Mucosa of stomach (tissue), 1 donor: Measurements from ENCODE around the gene CFAP99.

Source experiments
- H3K27me3 ChIP-seq: one replicate; pipeline ENCODE4 v1.7.0; 2013; ENCODE audit warnings: mild to moderate bottlenecking, low read length; ENCODE audit not compliant: control insufficient read depth, insufficient read depth
- H3K36me3 ChIP-seq: one replicate; pipeline ENCODE4 v1.7.0; 2013; ENCODE audit warnings: low read length; ENCODE audit not compliant: control insufficient read depth, insufficient read depth
- H3K4me1 ChIP-seq: one replicate; pipeline ENCODE4 v1.7.0; 2013; ENCODE audit warnings: mild to moderate bottlenecking, low read length; ENCODE audit not compliant: control insufficient read depth, insufficient read depth
- H3K4me3 ChIP-seq: one replicate; pipeline ENCODE4 v1.7.0; 2013; ENCODE audit warnings: low read length
- H3K9ac ChIP-seq: one replicate; pipeline ENCODE4 v1.7.0; 2013; ENCODE audit warnings: mild to moderate bottlenecking, low read length, moderate library complexity
- H3K9me3 ChIP-seq: one replicate; pipeline ENCODE4 v1.7.0; 2013; ENCODE audit warnings: mild to moderate bottlenecking, low read length, moderate library complexity; ENCODE audit not compliant: control insufficient read depth
- donor health status: Pancreatic carcinoma.

CFAP99 gene

GRCh38 chr4:2449511-2450392, 31.0 kb downstream of the CFAP99 start:
- H3K4me3 ChIP-seq: no peak overlapping the region
- no peaks in the 10 kb centered on the region for H3K4me1 ChIP-seq
- H3K9ac ChIP-seq: no peak overlapping the region
- H3K27me3 ChIP-seq: no peaks in the 10 kb centered on the region
- H3K9me3 ChIP-seq: no peaks in the 10 kb centered on the region
- H3K36me3 ChIP-seq: no peaks in the 10 kb centered on the region

DNA sequence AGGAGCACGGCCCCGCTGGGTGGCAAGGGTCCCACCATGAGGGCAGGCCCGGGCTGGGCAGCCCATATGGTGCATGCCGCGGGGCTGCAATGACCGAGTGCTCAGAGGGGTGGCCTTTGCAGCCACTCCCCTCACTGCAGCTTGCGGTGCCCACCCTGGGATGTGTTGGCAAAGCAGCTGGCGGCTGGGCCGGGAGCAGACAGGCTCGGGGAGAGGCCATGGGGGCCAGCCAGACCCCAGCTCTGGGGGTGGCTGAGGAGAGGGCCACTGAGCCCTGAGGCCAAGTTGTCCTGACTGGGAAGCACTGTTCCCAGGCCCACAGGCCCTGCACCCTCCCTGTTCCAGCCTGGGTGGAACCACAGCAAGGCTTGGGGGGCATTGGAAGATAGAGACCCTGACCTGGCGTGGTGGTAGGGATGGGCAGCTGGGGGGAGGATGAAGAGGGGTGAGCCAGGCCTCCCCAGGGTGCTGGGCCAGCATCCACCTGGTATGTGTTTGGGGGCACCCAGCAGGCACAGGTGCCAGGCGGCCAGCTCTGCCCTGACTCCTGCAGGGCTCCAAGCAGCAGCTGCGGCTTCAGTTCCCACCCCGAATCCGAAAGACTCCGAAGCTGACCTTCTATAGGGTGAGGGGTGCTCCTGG, 31.8 kb downstream of the CFAP99 start:
- Histone ChIP-seq H3K9me3 (no peaks in the 10 kb centered on the region), H3K27me3 (no peaks in the 10 kb centered on the region), H3K36me3 (no peaks in the 10 kb centered on the region), H3K9ac (no peak overlapping the region), H3K4me3 (no peak overlapping the region), H3K4me1 (no peaks in the 10 kb centered on the region)

- Histone ChIP-seq H3K9ac (no peak overlapping the region), H3K36me3 (no peaks in the 10 kb centered on the region), H3K27me3 (no peaks in the 10 kb centered on the region), H3K4me3 (no peak overlapping the region), H3K9me3 (no peaks in the 10 kb centered on the region), H3K4me1 (no peaks in the 10 kb centered on the region)
Observed at GRCh38 chr4:2451036-2451520, 32.3 kb downstream of the CFAP99 start.

DNA sequence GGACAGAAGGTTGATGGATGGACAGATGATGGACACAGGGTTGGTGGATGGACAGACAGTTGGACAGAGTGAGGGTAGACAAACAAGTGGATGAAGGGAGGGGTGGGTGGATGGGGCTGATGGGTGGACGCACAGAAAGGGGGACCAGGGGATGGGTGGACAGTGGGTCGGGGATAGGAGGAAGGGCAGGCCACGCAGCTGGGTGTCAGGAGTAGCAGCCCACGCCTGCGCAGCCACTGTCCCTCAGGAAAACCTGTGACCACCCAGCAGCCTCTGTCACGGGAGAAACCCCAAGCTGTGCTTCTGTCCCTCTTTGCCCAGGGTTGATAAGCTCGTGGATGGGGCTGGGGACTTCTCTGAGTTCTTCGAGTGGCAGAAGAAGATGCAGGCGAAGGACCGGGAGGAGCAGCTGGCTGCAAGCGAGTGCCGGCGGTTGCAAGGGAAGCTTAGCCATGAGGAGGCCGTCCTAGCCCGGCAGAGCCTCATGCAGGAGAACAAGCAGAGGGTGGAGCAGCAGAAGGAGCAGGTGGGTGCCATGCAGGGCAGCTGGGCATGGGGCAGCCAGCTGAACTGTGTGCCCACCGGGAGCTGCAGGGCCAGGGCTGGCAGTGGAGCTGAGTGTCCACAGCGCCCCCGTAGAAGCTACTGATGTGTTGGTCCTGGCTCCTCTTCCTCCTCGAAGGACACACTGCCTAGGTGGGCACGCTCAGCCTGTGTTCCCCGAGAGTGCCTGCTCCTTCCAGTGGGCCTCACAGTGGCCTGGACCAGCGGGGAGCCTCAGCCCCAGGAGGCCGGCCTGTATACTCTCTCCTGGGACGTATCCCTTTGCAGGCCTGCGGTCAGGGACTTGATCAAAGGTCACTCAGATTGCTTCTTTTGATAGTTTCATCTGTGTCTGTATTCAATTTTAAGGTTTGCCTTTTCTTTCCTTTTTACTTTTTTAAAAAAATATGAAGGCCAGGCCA, 33.3 kb downstream of the CFAP99 start:
- no peaks in the 10 kb centered on the region for H3K4me1 ChIP-seq
- H3K9me3 ChIP-seq: no peaks in the 10 kb centered on the region
- no peak overlapping the region for H3K9ac ChIP-seq
- no peaks in the 10 kb centered on the region for H3K27me3 ChIP-seq
- H3K4me3 ChIP-seq: no peak overlapping the region
- H3K36me3 ChIP-seq: no peaks in the 10 kb centered on the region

DNA sequence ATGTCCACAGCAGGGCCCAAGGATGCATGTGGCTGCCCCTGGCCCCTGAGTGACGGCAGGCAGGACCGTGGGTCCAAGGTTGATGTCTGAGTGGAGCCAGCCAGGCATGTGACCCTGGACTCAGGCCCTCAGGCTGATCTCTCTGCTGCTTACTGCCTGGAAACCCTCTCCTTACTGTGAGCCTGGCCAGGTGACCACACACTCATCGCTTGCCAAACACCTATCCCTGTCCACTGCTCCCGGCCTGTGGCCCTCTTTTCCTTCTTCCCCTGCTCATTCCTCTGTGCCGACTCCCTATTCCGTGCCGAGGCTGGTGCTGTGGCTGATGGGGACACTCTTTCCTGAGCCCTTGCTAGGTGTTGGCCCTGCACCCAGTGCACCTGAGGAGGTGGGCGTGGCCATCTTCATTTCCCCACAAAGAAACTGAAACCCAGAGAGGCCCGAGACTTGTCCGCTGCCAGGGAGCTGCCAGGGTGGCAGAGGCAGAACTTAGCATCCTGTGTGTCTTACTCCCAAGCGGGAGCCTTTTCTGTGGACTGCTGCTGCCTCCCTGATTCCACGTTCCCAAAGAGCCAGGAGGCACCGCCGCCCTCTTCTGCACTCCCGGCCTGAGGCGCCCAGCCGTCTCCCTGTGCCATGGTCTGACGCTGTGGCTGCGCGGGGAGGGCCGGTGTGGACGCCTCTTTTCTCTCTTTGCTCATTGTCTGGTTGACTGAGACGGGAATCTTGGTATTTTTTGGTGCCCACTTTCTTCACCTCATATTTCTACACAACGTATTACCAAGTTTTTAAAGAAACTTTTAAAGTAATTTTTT, 38.9 kb downstream of the CFAP99 start:
- peaks cover 11% of the 10 kb centered on the region for H3K4me1 ChIP-seq

GRCh38 chr4:2458546-2459491, 40.1 kb downstream of the CFAP99 start:
- no peak overlapping the region for H3K4me3 ChIP-seq
- H3K36me3 ChIP-seq: no peaks in the 10 kb centered on the region
- H3K9me3 ChIP-seq: no peaks in the 10 kb centered on the region
- no peak overlapping the region for H3K9ac ChIP-seq
- peaks cover 11% of the 10 kb centered on the region for H3K4me1 ChIP-seq
- H3K27me3 ChIP-seq: peaks cover 3% of the 10 kb centered on the region

More for the DNA sequence above, 38.9 kb downstream of the CFAP99 start:
- H3K36me3 ChIP-seq: no peaks in the 10 kb centered on the region
- no peak overlapping the region for H3K4me3 ChIP-seq
- H3K9ac ChIP-seq: no peak overlapping the region
- peaks cover 3% of the 10 kb centered on the region for H3K27me3 ChIP-seq
- H3K9me3 ChIP-seq: no peaks in the 10 kb centered on the region

GRCh38 chr4:2459589-2460349, 41.0 kb downstream of the CFAP99 start:
- H3K4me3 ChIP-seq: no peak overlapping the region
- H3K36me3 ChIP-seq: no peaks in the 10 kb centered on the region
- peaks cover 11% of the 10 kb centered on the region for H3K4me1 ChIP-seq
- H3K9ac ChIP-seq: no peak overlapping the region
- H3K9me3 ChIP-seq: no peaks in the 10 kb centered on the region
- peaks cover 3% of the 10 kb centered on the region for H3K27me3 ChIP-seq

DNA sequence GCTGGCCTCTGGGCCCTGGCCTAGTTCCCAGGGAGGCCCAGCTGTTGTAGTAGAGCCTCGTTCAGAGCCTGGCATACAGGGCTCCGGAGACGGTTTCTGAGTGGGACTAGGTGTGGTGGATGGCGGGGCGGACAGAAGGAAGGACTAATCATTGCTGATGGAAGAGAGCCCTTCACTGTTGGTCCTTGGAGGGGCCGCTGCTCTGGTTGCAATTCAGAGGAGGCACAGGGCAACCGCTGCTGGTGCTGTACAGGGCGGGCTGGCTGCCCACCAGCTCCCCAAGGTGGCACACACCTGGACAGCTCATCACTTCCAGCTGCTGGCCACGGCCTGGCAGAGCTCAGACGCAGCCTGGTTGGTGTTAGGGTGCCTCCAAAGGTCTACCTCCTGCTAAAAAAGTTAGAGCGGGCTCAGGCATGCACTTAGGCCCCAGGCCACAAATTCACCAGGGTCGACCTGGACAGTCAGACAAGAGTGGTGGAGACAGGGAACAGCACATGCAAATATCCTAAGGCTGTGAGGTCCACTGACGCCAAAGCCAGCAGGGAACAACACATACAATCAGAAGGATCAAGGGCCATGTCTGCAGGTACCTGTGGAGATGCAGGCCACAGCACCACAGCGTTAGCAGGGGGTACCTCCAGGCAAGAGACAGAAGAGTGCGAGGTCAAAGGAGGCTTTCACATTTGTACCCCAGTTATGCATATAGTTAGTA, 42.6 kb downstream of the CFAP99 start:
- no peaks in the 10 kb centered on the region for H3K9me3 ChIP-seq
- H3K4me1 ChIP-seq: peaks cover 11% of the 10 kb centered on the region
- no peak overlapping the region for H3K4me3 ChIP-seq
- no peaks in the 10 kb centered on the region for H3K36me3 ChIP-seq
- no peak overlapping the region for H3K9ac ChIP-seq
- peaks cover 3% of the 10 kb centered on the region for H3K27me3 ChIP-seq

- peaks cover 3% of the 10 kb centered on the region for H3K27me3 ChIP-seq
- no peak overlapping the region for H3K4me3 ChIP-seq
- no peaks in the 10 kb centered on the region for H3K36me3 ChIP-seq
- no peaks in the 10 kb centered on the region for H3K9me3 ChIP-seq
- peaks cover 11% of the 10 kb centered on the region for H3K4me1 ChIP-seq
- H3K9ac ChIP-seq: peak overlapping the region; percentile 22
Observed at GRCh38 chr4:2462218-2462991, 43.6 kb downstream of the CFAP99 start.
